ENCODE results near the gene NFKB2.

NFKB2 gene

GRCh38 chr10:102451105-102451969 is 55.8 kb downstream of the NFKB2 start, which contains the start of gene C10orf95:
C10orf95 (minus strand) TSS chr10:102451543; CDS start chr10:102451093, 450 bp downstream.
- no peak for DNase-seq (ENCODE audit: low read depth in 2 of 2)

All from stimulated activated CD4-positive, alpha-beta T cell treated with anti-CD3 and anti-CD28 coated beads, Interleukin-15, amount 100 ng/mL, for 48 hours (primary cell).